Spleen (tissue), 7 donors: ENCODE data around the gene EFCC1.

ENCODE experiments used
- CTCF ChIP-seq, 11 experiments: fragments of 200-600 bp in 7 of 11; fragments of 450-650 bp in 4 of 11; sonication (generic) in 4 of 11; IDR thresholded peaks in 8 of 11; conservative IDR thresholded peaks in 3 of 11; 1 replicate in 7 of 11; 2 replicates in 4 of 11; pipeline versions ENCODE4 v1.4.0 to v1.8.0; 2016 to 2021; ENCODE audit warnings: antibody characterized with exemption in 11 of 11, inconsistent platforms in 4 of 11, mild to moderate bottlenecking in 1 of 11
- POLR2AphosphoS5 ChIP-seq, 3 donors: sonication (generic); formaldehyde crosslinking; IDR thresholded peaks; one replicate each; pipeline ENCODE4 v1.5.1; 2017; ENCODE audit warnings: antibody characterized with exemption in 3 of 3
- donor health status: DM: no; HTN: no; CAD: no; lungs with moderate emphysema.
- donor health status: DM: no; HTN: no; CAD: no.
- donor health status: DM: no; HTN: no; CAD: no.

- no peak for TF ChIP-seq CTCF (IDR thresholded peaks at IDR 0.05 in 8 of 11, conservative IDR thresholded peaks at IDR 0.05 in 3 of 11)
- no peak for TF ChIP-seq POLR2AphosphoS5 (IDR thresholded peaks at IDR 0.05)
Observed at GRCh38 chr3:128973988-128974564, 27.0 kb upstream of the EFCC1 start.
